Ovary (tissue), 9 donors: ENCODE measurements around the gene LRRC4C. TPM values are rescaled to one million over a fixed set of nuclear protein-coding genes. Genes with fewer than 3 reads are reported as not detected.

Experiments
- DNase-seq, 5 donors: peaks; one replicate each; pipeline ENCODE4 v3.0.0-alpha.2; 2019 to 2020
- H3K27ac ChIP-seq, 2 donors: fragments of 200-600 bp; one replicate each; pipeline versions ENCODE4 v1.5.1 to v1.8.0; 2019 to 2022
- H3K27me3 ChIP-seq: fragments of 200-600 bp; one replicate; pipeline ENCODE4 v1.8.0; 2022
- H3K36me3 ChIP-seq: fragments of 200-600 bp; sonication (generic); one replicate; pipeline ENCODE4 v1.5.1; 2019
- H3K4me1 ChIP-seq: one replicate; pipeline ENCODE4 v1.8.1; 2013; ENCODE audit warnings: mild to moderate bottlenecking, moderate library complexity; ENCODE audit not compliant: insufficient read depth
- H3K4me3 ChIP-seq: fragments of 200-600 bp; sonication (generic); one replicate; pipeline ENCODE4 v1.5.1; 2017
- H3K9me3 ChIP-seq, 2 donors: fragments of 200-600 bp in 1 of 2; sonication (generic) in 1 of 2; one replicate each; pipeline versions ENCODE4 v1.5.1 to v1.8.1; 2013 to 2019; ENCODE audit warnings: mild to moderate bottlenecking in 1 of 2, moderate library complexity in 1 of 2
- EP300 ChIP-seq: sonication (generic); formaldehyde crosslinking; IDR thresholded peaks from one replicate; pipeline ENCODE4 v1.6.1; 2017; ENCODE audit warnings: antibody characterized with exemption
- POLR2A ChIP-seq: fragments of 450-650 bp; IDR thresholded peaks from one replicate; pipeline ENCODE4 v1.6.1; 2017; ENCODE audit warnings: antibody characterized with exemption, mild to moderate bottlenecking, moderate library complexity
- WGBS, 3 donors: extraction: QIAGEN DNeasy Blood & Tissue Kit in 1 of 3; methylation state at CpG; one replicate each; pipeline versions ENCODE4 v1.1.5 to v1.1.7; 2013 to 2017; 5-methylcytosine and 5-hydroxymethylcytosine counted together
- intact Hi-C, 4 donors: fragments of 100-400 bp; cut with DNase I; formaldehyde crosslinking; loops; one replicate each; pipeline versions ENCODE4 v1.11.0 to v1.15.1; 2022 to 2023
- polyA plus RNA-seq, 2 donors: library from polyadenylated mRNA; stranded (reverse); fragments of 200-250 nt in 1 of 2; fragments of 350-450 nt in 1 of 2; fragmentation: Illumina TruSeq in 1 of 2; extraction: RNeasy Lipid Tissue Mini Kit (QIAGEN cat#74804) in 1 of 2; gene quantifications; one replicate each; pipeline ENCODE4 v1.2.3, GENCODE V29; 2013 to 2014
- total RNA-seq, 7 donors: library from RNA; depleted of rRNA in 2 of 7; stranded (reverse); fragments of >200 nt in 2 of 7; fragmentation: NEBNext Ultra II Directional in 3 of 7; extraction: Animal tissue kit (Norgen Biotek cat#: 25700) in 3 of 7; gene quantifications; one replicate each; pipeline versions ENCODE4 v1.1.0 to v1.2.4, GENCODE V29; 2016 to 2023
- TF ChIP-seq, protein P1 (sequence below), 3 donors: fragments of 450-650 bp in 2 of 3; fragments of 200-600 bp in 1 of 3; IDR thresholded peaks; one replicate each; pipeline versions ENCODE4 v1.5.1 to v1.8.0; 2016 to 2022; ENCODE audit warnings: antibody characterized with exemption in 3 of 3, mild to moderate bottlenecking in 1 of 3
- donor health status: DM: no; HTN: no; CAD: no; lungs with moderate emphysema.
- donor health status: DM: no; HTN: no; CAD: no.
- donor health status: Bipolar disorder and iron deficiency.
- donor health status: DM: yes; HTN: yes; CAD: no.
- donor health status: DM: no; HTN: no; CAD: no.
- donor health status: DM: yes; HTN: yes; CAD: no.

Gene LRRC4C
- total and polyA plus RNA-seq, 9 donors, result 0.15 to 12.5 (median 0.78) TPM

DNA sequence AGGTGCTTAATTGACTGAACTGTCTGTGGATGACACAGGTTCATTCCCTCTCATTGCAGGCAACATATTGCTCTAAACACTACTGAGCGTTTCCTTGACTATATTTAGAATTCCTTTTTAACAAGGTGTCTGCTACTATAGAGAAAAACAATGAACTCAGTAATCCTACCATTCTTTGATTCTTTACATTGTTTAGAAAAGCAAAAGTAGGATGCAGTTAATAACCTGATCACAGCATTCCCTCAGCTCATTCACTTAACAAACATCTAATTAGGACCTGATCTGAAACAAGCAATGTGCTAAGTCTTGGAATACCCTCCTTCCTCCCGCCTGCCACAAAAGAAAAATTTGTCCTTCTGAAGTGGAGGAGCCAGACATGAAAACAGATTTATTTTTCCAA lies 313.1 kb downstream of the LRRC4C start:
- DNase-seq, result no peak
- 46 to 52% (median 49%) methylated on average over 2 of the region's 2 CpGs for WGBS, 3 donors
- Histone ChIP-seq H3K36me3 (no peaks in the 10 kb centered on the region), H3K9me3 (no peaks in the 10 kb centered on the region), H3K4me1 (no peaks in the 10 kb centered on the region), H3K4me3 (no peak overlapping the region), H3K27me3 (no peaks in the 10 kb centered on the region), H3K27ac (no peak overlapping the region)
- intact Hi-C loops, result no loop called here
- TF ChIP-seq POLR2A, result no peak
- TF ChIP-seq, protein P1, sequence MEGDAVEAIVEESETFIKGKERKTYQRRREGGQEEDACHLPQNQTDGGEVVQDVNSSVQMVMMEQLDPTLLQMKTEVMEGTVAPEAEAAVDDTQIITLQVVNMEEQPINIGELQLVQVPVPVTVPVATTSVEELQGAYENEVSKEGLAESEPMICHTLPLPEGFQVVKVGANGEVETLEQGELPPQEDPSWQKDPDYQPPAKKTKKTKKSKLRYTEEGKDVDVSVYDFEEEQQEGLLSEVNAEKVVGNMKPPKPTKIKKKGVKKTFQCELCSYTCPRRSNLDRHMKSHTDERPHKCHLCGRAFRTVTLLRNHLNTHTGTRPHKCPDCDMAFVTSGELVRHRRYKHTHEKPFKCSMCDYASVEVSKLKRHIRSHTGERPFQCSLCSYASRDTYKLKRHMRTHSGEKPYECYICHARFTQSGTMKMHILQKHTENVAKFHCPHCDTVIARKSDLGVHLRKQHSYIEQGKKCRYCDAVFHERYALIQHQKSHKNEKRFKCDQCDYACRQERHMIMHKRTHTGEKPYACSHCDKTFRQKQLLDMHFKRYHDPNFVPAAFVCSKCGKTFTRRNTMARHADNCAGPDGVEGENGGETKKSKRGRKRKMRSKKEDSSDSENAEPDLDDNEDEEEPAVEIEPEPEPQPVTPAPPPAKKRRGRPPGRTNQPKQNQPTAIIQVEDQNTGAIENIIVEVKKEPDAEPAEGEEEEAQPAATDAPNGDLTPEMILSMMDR (IDR thresholded peaks at IDR 0.05), result no peak
- no peak for TF ChIP-seq EP300

DNA sequence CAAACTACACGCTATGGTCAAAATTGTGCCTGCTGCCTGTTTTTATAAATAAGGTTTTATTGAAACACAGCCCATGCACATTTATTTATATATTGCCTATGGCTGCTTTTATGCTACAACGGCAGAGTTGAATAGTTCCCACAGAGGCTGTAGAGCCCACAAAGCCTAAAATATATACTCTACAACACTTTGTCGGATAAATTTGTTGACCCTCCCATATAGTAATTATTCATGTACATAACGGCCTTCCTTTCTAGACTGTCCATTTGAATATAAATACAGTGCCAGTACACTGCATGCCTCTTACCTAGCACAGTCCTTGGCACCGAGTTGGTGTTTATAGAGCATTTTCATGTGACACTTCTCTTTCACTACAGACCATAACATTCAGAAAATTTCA lies 314.0 kb downstream of the LRRC4C start:
- no peak overlapping the region for H3K4me3 ChIP-seq
- WGBS, 3 donors, result 66 to 79% (median 67%) methylated on average over 5 of the region's 5 CpGs
- no peak for DNase-seq
- H3K36me3 ChIP-seq, result no peaks in the 10 kb centered on the region
- H3K27ac ChIP-seq, result no peak overlapping the region
- H3K4me1 ChIP-seq, result no peaks in the 10 kb centered on the region
- intact Hi-C loops, result no loop called here
- no peaks in the 10 kb centered on the region for H3K27me3 ChIP-seq
- no peaks in the 10 kb centered on the region for H3K9me3 ChIP-seq
- no peak for TF ChIP-seq POLR2A
- TF ChIP-seq, protein P1 (IDR thresholded peaks at IDR 0.05), result no peak
- TF ChIP-seq EP300, result no peak

DNA sequence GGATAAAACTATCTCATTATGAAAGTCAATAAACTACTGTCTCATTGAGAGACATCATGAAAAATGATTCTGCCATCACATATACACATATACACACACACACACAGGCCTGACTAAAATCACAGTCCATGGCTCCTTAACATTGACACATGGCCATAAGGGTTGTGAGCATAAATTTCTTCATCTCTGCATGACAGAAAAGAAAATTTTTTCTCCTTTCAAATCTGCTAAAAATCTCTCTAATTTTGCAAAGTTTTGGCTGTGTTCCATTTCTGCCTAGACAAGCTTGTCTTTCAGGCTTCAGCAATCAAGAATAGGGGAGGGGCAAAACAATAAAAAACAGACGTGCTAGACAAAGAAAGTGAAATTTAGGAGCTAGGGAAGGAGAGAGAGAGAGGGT lies 324.5 kb downstream of the LRRC4C start:
- H3K27ac ChIP-seq, result no peak overlapping the region
- H3K27me3 ChIP-seq, result no peaks in the 10 kb centered on the region
- H3K9me3 ChIP-seq, result no peaks in the 10 kb centered on the region
- no peaks in the 10 kb centered on the region for H3K36me3 ChIP-seq
- no peak for TF ChIP-seq POLR2A
- TF ChIP-seq, protein P1 (IDR thresholded peaks at IDR 0.05), result no peak
- no peak for TF ChIP-seq EP300
- WGBS, 3 donors, result 7 to 12% (median 10%) methylated on average over 1 of the region's 1 CpG
- no peaks in the 10 kb centered on the region for H3K4me1 ChIP-seq
- intact Hi-C loops, result no loop called here
- H3K4me3 ChIP-seq, result no peak overlapping the region
- no peak for DNase-seq

DNA sequence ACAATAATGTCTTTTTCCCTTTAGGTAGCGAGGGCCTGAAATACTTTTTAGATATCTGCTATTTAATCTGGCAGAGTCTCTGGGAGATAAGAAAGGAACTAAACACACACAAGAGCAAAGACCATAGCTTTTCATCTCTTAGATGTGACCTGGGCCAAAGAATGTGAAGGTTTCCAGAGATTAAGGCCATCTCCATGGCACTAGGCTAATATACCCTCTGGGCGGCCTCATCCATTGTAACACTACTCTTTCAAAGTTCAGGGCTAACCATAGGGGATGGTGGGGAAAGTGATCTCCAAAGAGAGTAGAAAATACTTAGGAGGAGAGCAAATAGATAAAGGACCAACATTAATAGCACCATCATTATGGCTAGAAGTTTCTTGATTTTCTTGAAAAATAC lies 326.4 kb downstream of the LRRC4C start:
- Histone ChIP-seq H3K27ac (no peak overlapping the region), H3K27me3 (no peaks in the 10 kb centered on the region), H3K4me3 (no peak overlapping the region), H3K36me3 (no peaks in the 10 kb centered on the region), H3K4me1 (no peaks in the 10 kb centered on the region), H3K9me3 (no peaks in the 10 kb centered on the region)
- intact Hi-C loops, result no loop called here
- WGBS, 3 donors, result 45 to 94% (median 67%) methylated on average over 2 of the region's 2 CpGs
- DNase-seq, result no peak
- TF ChIP-seq EP300 (no peak), POLR2A (no peak)
- TF ChIP-seq, protein P1 (IDR thresholded peaks at IDR 0.05), result no peak

DNA sequence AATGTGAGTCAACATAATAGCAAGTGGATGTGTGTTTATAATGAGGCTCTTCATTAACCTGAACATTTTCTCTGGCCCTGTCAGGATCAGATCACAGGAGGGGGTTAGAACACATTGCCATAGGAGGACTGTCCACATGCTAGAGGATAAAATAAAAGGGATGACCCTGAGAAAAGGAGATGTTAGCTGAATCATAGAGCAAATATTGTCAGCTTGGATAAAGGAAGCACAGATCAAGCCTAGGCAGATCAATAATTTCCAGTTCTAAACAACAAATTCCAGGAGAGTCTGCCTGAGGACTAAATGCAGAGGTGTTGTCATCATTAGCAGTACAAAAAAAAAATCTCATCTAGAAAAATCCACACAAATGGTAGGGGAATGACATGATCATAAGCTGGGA lies 337.9 kb downstream of the LRRC4C start:
- no peaks in the 10 kb centered on the region for H3K4me1 ChIP-seq
- TF ChIP-seq, protein P1 (IDR thresholded peaks at IDR 0.05), result no peak
- no peak for TF ChIP-seq POLR2A
- TF ChIP-seq EP300, result no peak
- intact Hi-C loops, result no loop called here
- H3K4me3 ChIP-seq, result no peak overlapping the region
- no peaks in the 10 kb centered on the region for H3K9me3 ChIP-seq
- no peaks in the 10 kb centered on the region for H3K27me3 ChIP-seq
- DNase-seq, result no peak
- H3K27ac ChIP-seq, result no peak overlapping the region
- H3K36me3 ChIP-seq, result no peaks in the 10 kb centered on the region
